CD4-positive, alpha-beta memory T cell (primary cell): Measurements from ENCODE around the gene IL10RA. TPM values are rescaled to one million over a fixed set of nuclear protein-coding genes. Genes with fewer than 3 reads are reported as not detected.

Experiments used
- CTCF ChIA-PET: fragments of 350-600 bp; sonication (Branson Sonifier 250); formaldehyde crosslinking; loops from one replicate; lab custom pipeline; 2021; ENCODE audit warnings: inconsistent platforms; ENCODE audit not compliant: partially characterized antibody; lab: Charles Lee
- POLR2A ChIA-PET: fragments of 350-600 bp; sonication (Branson Sonifier 250); formaldehyde crosslinking; loops from one replicate; lab custom pipeline; 2021; ENCODE audit not compliant: partially characterized antibody; lab: Charles Lee
- DNase-seq, 5 donors: peaks; one replicate each; pipeline versions ENCODE4 v3.0.0 to v3.0.0-alpha.2; 2020 to 2022; ENCODE audit warnings: mixed read lengths in 1 of 5
- H3K27ac ChIP-seq: one replicate; pipeline ENCODE4 v1.7.0; 2013; ENCODE audit warnings: low read depth, low read length
- H3K27me3 ChIP-seq: 2 replicates; pipeline ENCODE4 v1.7.0; 2013; ENCODE audit warnings: mild to moderate bottlenecking, low read length, moderate library complexity; ENCODE audit not compliant: insufficient read depth
- H3K36me3 ChIP-seq: 2 replicates; pipeline ENCODE4 v1.7.0; 2013; ENCODE audit warnings: mild to moderate bottlenecking, low read length, moderate library complexity; ENCODE audit not compliant: insufficient read depth
- H3K4me1 ChIP-seq: 2 replicates; pipeline ENCODE4 v1.7.0; 2013; ENCODE audit warnings: mild to moderate bottlenecking, low read length, moderate library complexity; ENCODE audit not compliant: insufficient read depth
- H3K4me3 ChIP-seq, 2 donors: one replicate each; pipeline ENCODE4 v1.7.0; 2013; ENCODE audit warnings: low read length in 2 of 2, mild to moderate bottlenecking in 1 of 2
- H3K9me3 ChIP-seq, 2 donors: one replicate each; pipeline ENCODE4 v1.7.0; 2013; ENCODE audit warnings: low read length in 2 of 2, control low read depth in 1 of 2; ENCODE audit not compliant: control insufficient read depth in 1 of 2
- H3K27ac Mint-ChIP-seq, 7 donors: one replicate each; pipeline ENCODE4 v1.8.0; 2020 to 2021; ENCODE audit warnings: mixed read lengths in 7 of 7, mild to moderate bottlenecking in 6 of 7, inconsistent platforms in 3 of 7, moderate library complexity in 3 of 7
- H3K27me3 Mint-ChIP-seq, 2 donors: one replicate each; pipeline ENCODE4 v1.8.0; 2020 to 2021; ENCODE audit warnings: mixed read lengths in 2 of 2
- H3K36me3 Mint-ChIP-seq, 2 donors: one replicate each; pipeline ENCODE4 v1.8.0; 2020 to 2021; ENCODE audit warnings: mixed read lengths in 2 of 2, inconsistent platforms in 1 of 2, mild to moderate bottlenecking in 1 of 2
- H3K4me1 Mint-ChIP-seq, 4 donors: one replicate each; pipeline ENCODE4 v1.8.0; 2020 to 2021; ENCODE audit warnings: mixed read lengths in 4 of 4, mild to moderate bottlenecking in 1 of 4
- H3K4me3 Mint-ChIP-seq, 8 donors: one replicate each; pipeline ENCODE4 v1.8.0; 2020 to 2021; ENCODE audit warnings: mixed read lengths in 8 of 8, mild to moderate bottlenecking in 7 of 8, moderate library complexity in 6 of 8, inconsistent platforms in 3 of 8
- H3K9me3 Mint-ChIP-seq, 8 donors: one replicate each; pipeline ENCODE4 v1.8.0; 2020 to 2021; ENCODE audit warnings: mixed read lengths in 8 of 8, mild to moderate bottlenecking in 5 of 8, inconsistent platforms in 3 of 8, moderate library complexity in 1 of 8
- intact Hi-C: fragments of 100-400 bp; cut with micrococcal nuclease; formaldehyde crosslinking; loops from one replicate; pipeline ENCODE4 v1.15.1; 2023
- polyA plus RNA-seq, 2 donors: library from polyadenylated mRNA; unstranded; fragments of 300-500 nt; fragmentation: Illumina TruSeq; gene quantifications; one replicate each; pipeline ENCODE4 v1.2.3, GENCODE V29; 2021
- total RNA-seq, 2 experiments: library from RNA; stranded (reverse); gene quantifications; one replicate each; pipeline ENCODE4 v1.2.3, GENCODE V29; 2021

Gene IL10RA
- total and polyA plus RNA-seq, 4 experiments from 2014 or later, result 362 to 468 (median 402) TPM

- Mint-ChIP-seq H3K27ac (peak overlapping the region; percentile 77 to 96 (median 89)), H3K36me3 (peaks cover 47 to 60% of the 10 kb centered on the region in 2 donors), H3K4me1 (peaks cover 68 to 99% (median 93%) of the 10 kb centered on the region in 4 donors), H3K9me3 (peaks cover 0 to 9% (median 4%) of the 10 kb centered on the region in 8 donors), H3K4me3 (peak overlapping the region in 7 of 8 donors; percentile 11 to 84 (median 36)), H3K27me3 (no peaks in the 10 kb centered on the region)
- POLR2A ChIA-PET, result interaction anchor here (1.1 to 51.5 kb wide), 13 partner anchors 4 to 184 kb away, joined by 3 to 2125 read pairs (median 7); partner anchors contain the start of gene IL10RA
- Histone ChIP-seq H3K4me1 (peaks cover 100% of the 10 kb centered on the region), H3K36me3 (peaks cover 55% of the 10 kb centered on the region), H3K4me3 (no peak overlapping the region), H3K9me3 (no peaks in the 10 kb centered on the region), H3K27ac (peak overlapping the region; percentile 53), H3K27me3 (no peaks in the 10 kb centered on the region)
- no peak for DNase-seq
- CTCF ChIA-PET, result interaction anchor here (1.0 to 19.1 kb wide), 11 partner anchors 13 to 191 kb away, joined by 3 to 211 read pairs (median 5); partner anchors contain the start of gene IL10RA
- intact Hi-C loops, result loop anchor here (5.0 kb wide), 1 partner anchor 158 kb away; no protein-coding TSS in a partner anchor
These were observed 14.1 kb downstream of the IL10RA start for GRCh38 chr11:118000067-118000849.

GRCh38 chr11:118000850-118001228 lies 14.6 kb downstream of the IL10RA start:
- Mint-ChIP-seq H3K27me3 (no peaks in the 10 kb centered on the region), H3K9me3 (peaks cover 0 to 9% (median 4%) of the 10 kb centered on the region in 8 donors), H3K4me3 (peak overlapping the region in 4 of 8 donors; percentile 31 to 82 (median 73)), H3K4me1 (peaks cover 70 to 99% (median 93%) of the 10 kb centered on the region in 4 donors), H3K36me3 (peaks cover 41 to 54% of the 10 kb centered on the region in 2 donors), H3K27ac (peak overlapping the region in 6 of 7 donors; percentile 80 to 96 (median 90))
- no peaks in the 10 kb centered on the region for H3K27me3 ChIP-seq
- no peak for DNase-seq
- ChIA-PET CTCF (interaction anchor here (1.0 to 19.1 kb wide), 11 partner anchors 12 to 191 kb away, joined by 3 to 211 read pairs (median 5); partner anchors contain the start of gene IL10RA), POLR2A (interaction anchor here (1.1 to 51.5 kb wide), 12 partner anchors 4 to 185 kb away, joined by 3 to 2125 read pairs (median 8); partner anchors contain the start of gene IL10RA)
- intact Hi-C loops, result loop anchor here (5.0 kb wide), 1 partner anchor 159 kb away; no protein-coding TSS in a partner anchor
- H3K27ac ChIP-seq, result peak overlapping the region; percentile 53
- no peaks in the 10 kb centered on the region for H3K9me3 ChIP-seq
- H3K36me3 ChIP-seq, result peaks cover 50% of the 10 kb centered on the region
- H3K4me1 ChIP-seq, result peaks cover 100% of the 10 kb centered on the region
- no peak overlapping the region for H3K4me3 ChIP-seq

GRCh38 chr11:118001494-118001971 lies 15.3 kb downstream of the IL10RA start:
- DNase-seq, result peak; percentile 43 to 60 (median 53)
- Histone ChIP-seq H3K9me3 (no peaks in the 10 kb centered on the region), H3K27ac (peak overlapping the region; percentile 53), H3K4me3 (peak overlapping the region; percentile 0 to 17), H3K36me3 (peaks cover 43% of the 10 kb centered on the region), H3K4me1 (peaks cover 100% of the 10 kb centered on the region), H3K27me3 (no peaks in the 10 kb centered on the region)
- Mint-ChIP-seq H3K4me3 (peak overlapping the region; percentile 56 to 82 (median 70)), H3K36me3 (peaks cover 35 to 48% of the 10 kb centered on the region in 2 donors), H3K27ac (peak overlapping the region; percentile 86 to 96 (median 91)), H3K27me3 (no peaks in the 10 kb centered on the region), H3K4me1 (peaks cover 76 to 100% (median 94%) of the 10 kb centered on the region in 4 donors), H3K9me3 (peaks cover 0 to 9% (median 4%) of the 10 kb centered on the region in 8 donors)
- ChIA-PET POLR2A (interaction anchor here (0.7 to 51.5 kb wide), 16 partner anchors 3 to 674 kb away, joined by 3 to 2125 read pairs (median 5); partner anchors contain the start of genes CD3G, CEP164 and IL10RA), CTCF (interaction anchor here (1.1 to 19.1 kb wide), 8 partner anchors 12 to 185 kb away, joined by 3 to 211 read pairs (median 10); partner anchors contain the start of gene IL10RA)
- intact Hi-C loops, result loop anchor here (5.0 kb wide), 1 partner anchor 159 kb away; no protein-coding TSS in a partner anchor

- peaks cover 30 to 42% of the 10 kb centered on the region in 2 donors for H3K36me3 Mint-ChIP-seq
- intact Hi-C loops, result loop anchor here (1.0 to 5.0 kb wide), 3 partner anchors 15 to 160 kb away; partner anchors contain the start of gene IL10RA
These were observed 15.9 kb downstream of the IL10RA start for GRCh38 chr11:118002010-118002540.

GRCh38 chr11:118002541-118003423 lies 16.6 kb downstream of the IL10RA start:
- Histone ChIP-seq H3K27ac (peak overlapping the region; percentile 53), H3K36me3 (peaks cover 30% of the 10 kb centered on the region), H3K9me3 (no peaks in the 10 kb centered on the region), H3K4me1 (peaks cover 100% of the 10 kb centered on the region), H3K4me3 (peak overlapping the region; percentile 5 to 14), H3K27me3 (no peaks in the 10 kb centered on the region)
- DNase-seq, result peak; percentile 26 to 68 (median 32)
- ChIA-PET CTCF (interaction anchor here (1.0 to 19.1 kb wide), 11 partner anchors 9 to 195 kb away, joined by 3 to 211 read pairs (median 4); partner anchors contain the start of gene IL10RA), POLR2A (interaction anchor here (0.7 to 51.5 kb wide), 15 partner anchors 2 to 195 kb away, joined by 3 to 2125 read pairs (median 5); partner anchors contain the start of genes FXYD6 and IL10RA)
- intact Hi-C loops, result loop anchor here (1.0 to 5.0 kb wide), 4 partner anchors 16 to 160 kb away; partner anchors contain the start of gene IL10RA
- Mint-ChIP-seq H3K27me3 (no peaks in the 10 kb centered on the region), H3K27ac (peak overlapping the region; percentile 86 to 96 (median 91)), H3K9me3 (peaks cover 0 to 9% (median 4%) of the 10 kb centered on the region in 8 donors), H3K4me3 (peak overlapping the region; percentile 56 to 82 (median 70)), H3K36me3 (peaks cover 23 to 35% of the 10 kb centered on the region in 2 donors), H3K4me1 (peaks cover 76 to 100% (median 95%) of the 10 kb centered on the region in 4 donors)

More at GRCh38 chr11:118002010-118002540, 15.9 kb downstream of the IL10RA start:
- Histone ChIP-seq H3K27me3 (no peaks in the 10 kb centered on the region), H3K27ac (peak overlapping the region; percentile 53), H3K9me3 (no peaks in the 10 kb centered on the region), H3K4me1 (peaks cover 100% of the 10 kb centered on the region), H3K4me3 (peak overlapping the region; percentile 5 to 17), H3K36me3 (peaks cover 37% of the 10 kb centered on the region)
- DNase-seq, result peak in 4 of 5 donors; percentile 26 to 70 (median 36)
- H3K4me3 Mint-ChIP-seq, result peak overlapping the region; percentile 56 to 82 (median 67)
- H3K27me3 Mint-ChIP-seq, result no peaks in the 10 kb centered on the region
- ChIA-PET CTCF (interaction anchor here (1.0 to 19.1 kb wide), 9 partner anchors 8 to 195 kb away, joined by 3 to 211 read pairs (median 4); partner anchors contain the start of gene IL10RA), POLR2A (interaction anchor here (0.8 to 51.5 kb wide), 16 partner anchors 2 to 675 kb away, joined by 3 to 2125 read pairs (median 5); partner anchors contain the start of genes CD3G, CEP164, FXYD6 and IL10RA)
- H3K27ac Mint-ChIP-seq, result peak overlapping the region; percentile 86 to 96 (median 91)
- H3K4me1 Mint-ChIP-seq, result peaks cover 76 to 100% (median 95%) of the 10 kb centered on the region in 4 donors
- peaks cover 0 to 9% (median 4%) of the 10 kb centered on the region in 8 donors for H3K9me3 Mint-ChIP-seq
